Activated naive CD8-positive, alpha-beta T cell treated with anti-CD3 and anti-CD28 coated beads, Interleukin-2, amount 10 ng/mL, durations not matched to agents 7 days and 5 days (primary cell): Measurements from ENCODE around the gene MTA3. TPM values are rescaled to one million over a fixed set of nuclear protein-coding genes. Genes with fewer than 3 reads are reported as not detected.

ENCODE experiments used
- ATAC-seq: fragments of 150-1000 bp; cut with Tn5 transposase; one replicate; pipeline ENCODE4 v1.10.0; 2021; ENCODE audit warnings: low read depth, moderate library complexity
- POLR2A ChIA-PET: fragments of 350-600 bp; sonication (Branson Sonifier 250); formaldehyde crosslinking; loops from one replicate; lab custom pipeline; 2021; ENCODE audit warnings: antibody characterized with exemption; lab: Charles Lee
- DNase-seq: peaks from one replicate; pipeline ENCODE4 v3.0.0; 2021
- H3K27ac Mint-ChIP-seq: one replicate; pipeline ENCODE4 v1.8.0; 2022; ENCODE audit warnings: mild to moderate bottlenecking, mixed read lengths
- H3K27me3 Mint-ChIP-seq: one replicate; pipeline ENCODE4 v1.8.0; 2022; ENCODE audit warnings: mild to moderate bottlenecking, moderate library complexity, mixed read lengths
- H3K36me3 Mint-ChIP-seq: one replicate; pipeline ENCODE4 v1.8.0; 2021; ENCODE audit warnings: mild to moderate bottlenecking, mixed read lengths
- H3K4me1 Mint-ChIP-seq: one replicate; pipeline ENCODE4 v1.8.0; 2021; ENCODE audit warnings: mixed read lengths
- H3K4me3 Mint-ChIP-seq: one replicate; pipeline ENCODE4 v1.8.0; 2022; ENCODE audit warnings: mild to moderate bottlenecking, moderate library complexity, mixed read lengths
- H3K9me3 Mint-ChIP-seq: one replicate; pipeline ENCODE4 v1.8.0; 2021; ENCODE audit warnings: mixed read lengths
- total RNA-seq, 2 experiments: library from RNA; stranded (reverse); gene quantifications; one replicate each; pipeline ENCODE4 v1.2.3, GENCODE V29; 2021

MTA3 gene
- total RNA-seq, 2 experiments from 2014 or later = 35.6 to 36.2 TPM

- Mint-ChIP-seq H3K9me3 (no peaks in the 10 kb centered on the region), H3K4me1 (peaks cover 12% of the 10 kb centered on the region), H3K27ac (no peak overlapping the region), H3K27me3 (no peaks in the 10 kb centered on the region), H3K36me3 (peaks cover 2% of the 10 kb centered on the region), H3K4me3 (no peak overlapping the region)
- DNase-seq (no peak), ATAC-seq (no peak)
- POLR2A ChIA-PET = no interaction called here
Measured at GRCh38 chr2:42771546-42772153, 203.2 kb downstream of the MTA3 start.

DNA sequence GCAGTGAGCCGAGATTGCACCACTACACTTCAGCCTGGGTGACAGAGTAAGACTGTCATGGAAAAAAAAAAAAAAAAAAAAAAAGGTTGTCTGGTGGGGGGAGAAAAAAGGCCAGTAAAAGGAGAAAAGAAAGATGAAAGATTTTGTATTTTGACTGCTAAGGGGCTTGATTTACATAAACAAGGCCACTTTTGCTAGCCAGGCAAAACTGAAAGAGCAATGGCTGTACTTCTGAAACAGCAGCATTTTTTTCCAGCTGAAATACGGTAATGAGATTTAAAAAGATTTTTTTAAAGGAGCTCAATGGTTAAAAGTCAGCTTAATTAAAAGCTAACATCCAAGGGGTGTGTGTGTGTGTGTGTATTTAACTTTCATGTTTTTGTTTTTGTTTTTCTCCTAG lies 206.8 kb downstream of the MTA3 start:
- POLR2A ChIA-PET = interaction anchor here (0.6 to 0.7 kb wide), 2 partner anchors 40 to 385 kb away, joined by 3 to 4 read pairs; no protein-coding TSS in a partner anchor
- no peak overlapping the region for H3K27ac Mint-ChIP-seq
- H3K9me3 Mint-ChIP-seq = peaks cover 5% of the 10 kb centered on the region
- H3K4me3 Mint-ChIP-seq = no peak overlapping the region
- ATAC-seq (no peak), DNase-seq (no peak)
- no peaks in the 10 kb centered on the region for H3K27me3 Mint-ChIP-seq
- peaks cover 12% of the 10 kb centered on the region for H3K4me1 Mint-ChIP-seq
- peaks cover 7% of the 10 kb centered on the region for H3K36me3 Mint-ChIP-seq

GRCh38 chr2:42775810-42776209 lies 207.4 kb downstream of the MTA3 start:
- POLR2A ChIA-PET = interaction anchor here (0.6 to 0.7 kb wide), 2 partner anchors 39 to 384 kb away, joined by 3 to 4 read pairs; no protein-coding TSS in a partner anchor
- no peak for ATAC-seq
- Mint-ChIP-seq H3K9me3 (peaks cover 7% of the 10 kb centered on the region), H3K4me3 (peak overlapping the region; percentile 48), H3K27me3 (no peaks in the 10 kb centered on the region), H3K27ac (no peak overlapping the region), H3K4me1 (peaks cover 12% of the 10 kb centered on the region), H3K36me3 (peaks cover 7% of the 10 kb centered on the region)
- no peak for DNase-seq

DNA sequence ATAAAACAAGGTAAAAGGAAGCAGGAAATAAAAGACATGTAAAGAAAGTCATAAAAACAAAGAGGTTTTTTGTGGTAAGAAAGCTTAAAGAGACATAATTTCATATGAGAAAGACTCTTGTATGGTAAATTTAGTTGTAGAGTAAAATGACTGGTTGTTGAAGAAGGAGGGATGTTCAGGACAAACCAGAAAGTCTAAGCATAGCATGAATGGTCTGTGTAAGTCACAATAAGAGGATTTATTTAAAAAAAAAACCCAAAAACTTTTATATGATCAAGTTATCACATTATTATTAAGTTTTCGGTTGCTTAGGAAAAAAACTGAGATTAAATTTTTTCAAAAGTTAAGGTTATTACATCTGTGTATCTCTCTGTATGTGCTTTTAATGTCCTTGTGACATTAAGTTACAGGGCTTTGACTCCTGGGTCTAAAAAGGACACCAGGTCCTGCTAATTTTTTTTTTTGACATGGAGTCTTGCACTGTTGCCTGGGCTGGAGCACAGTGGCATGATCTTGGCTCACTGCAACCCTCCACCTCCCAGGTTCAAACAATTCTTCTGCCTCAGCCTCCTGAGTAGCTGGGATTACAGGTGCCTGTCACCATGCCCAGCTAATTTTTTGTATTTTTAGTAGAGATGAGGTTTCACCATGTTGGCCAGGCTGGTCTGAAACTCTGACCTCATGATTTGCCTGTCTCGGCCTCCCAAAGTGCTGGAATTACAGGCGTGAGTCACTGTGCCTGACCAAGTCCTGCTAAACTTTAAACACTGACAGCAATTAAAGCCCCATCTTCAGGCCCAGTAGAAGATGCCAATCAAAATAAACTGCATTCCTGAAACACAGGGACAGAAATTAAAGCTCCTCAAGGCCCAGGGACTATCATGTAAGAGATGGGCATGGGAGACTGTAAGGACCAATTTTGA lies 209.7 kb downstream of the MTA3 start:
- H3K4me3 Mint-ChIP-seq = no peak overlapping the region
- ATAC-seq = no peak
- POLR2A ChIA-PET = no interaction called here
- H3K36me3 Mint-ChIP-seq = peaks cover 9% of the 10 kb centered on the region
- no peak for DNase-seq
- H3K27ac Mint-ChIP-seq = no peak overlapping the region
- H3K9me3 Mint-ChIP-seq = peaks cover 14% of the 10 kb centered on the region
- H3K4me1 Mint-ChIP-seq = peaks cover 12% of the 10 kb centered on the region
- no peaks in the 10 kb centered on the region for H3K27me3 Mint-ChIP-seq

DNA sequence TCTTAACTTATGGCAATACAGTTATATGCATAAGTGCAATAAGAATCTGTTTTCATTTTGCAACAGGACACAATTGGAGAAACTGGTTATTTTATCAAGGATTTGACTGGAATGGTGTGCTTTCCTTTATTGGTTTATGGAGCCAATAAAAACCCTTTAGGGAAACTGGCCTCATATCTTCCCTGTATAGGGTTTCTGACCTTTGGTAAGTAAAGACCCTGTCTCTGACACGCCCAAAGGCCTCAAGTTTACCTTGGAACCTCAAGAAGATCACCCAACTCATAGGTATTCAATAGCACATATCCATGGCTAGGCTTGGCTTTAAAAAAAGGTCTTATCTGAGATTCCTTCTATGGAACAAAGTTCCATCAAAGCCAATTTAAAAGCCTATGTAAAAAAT lies 212.7 kb downstream of the MTA3 start:
- Mint-ChIP-seq H3K27ac (no peak overlapping the region), H3K36me3 (peaks cover 9% of the 10 kb centered on the region), H3K4me3 (no peak overlapping the region), H3K4me1 (peaks cover 2% of the 10 kb centered on the region), H3K27me3 (no peaks in the 10 kb centered on the region), H3K9me3 (peaks cover 14% of the 10 kb centered on the region)
- no peak for DNase-seq
- ATAC-seq = no peak
- POLR2A ChIA-PET = no interaction called here

GRCh38 chr2:42783511-42783910 lies 215.1 kb downstream of the MTA3 start:
- DNase-seq = no peak
- no peak for ATAC-seq
- Mint-ChIP-seq H3K4me1 (no peaks in the 10 kb centered on the region), H3K36me3 (peaks cover 2% of the 10 kb centered on the region), H3K27ac (no peak overlapping the region), H3K9me3 (peaks cover 9% of the 10 kb centered on the region), H3K4me3 (no peak overlapping the region), H3K27me3 (no peaks in the 10 kb centered on the region)
- POLR2A ChIA-PET = no interaction called here

GRCh38 chr2:42784204-42784880 lies 215.9 kb downstream of the MTA3 start:
- ATAC-seq = no peak
- Mint-ChIP-seq H3K4me3 (no peak overlapping the region), H3K27ac (no peak overlapping the region), H3K36me3 (peaks cover 2% of the 10 kb centered on the region), H3K9me3 (peaks cover 8% of the 10 kb centered on the region), H3K27me3 (no peaks in the 10 kb centered on the region), H3K4me1 (no peaks in the 10 kb centered on the region)
- POLR2A ChIA-PET = no interaction called here
- DNase-seq = no peak

DNA sequence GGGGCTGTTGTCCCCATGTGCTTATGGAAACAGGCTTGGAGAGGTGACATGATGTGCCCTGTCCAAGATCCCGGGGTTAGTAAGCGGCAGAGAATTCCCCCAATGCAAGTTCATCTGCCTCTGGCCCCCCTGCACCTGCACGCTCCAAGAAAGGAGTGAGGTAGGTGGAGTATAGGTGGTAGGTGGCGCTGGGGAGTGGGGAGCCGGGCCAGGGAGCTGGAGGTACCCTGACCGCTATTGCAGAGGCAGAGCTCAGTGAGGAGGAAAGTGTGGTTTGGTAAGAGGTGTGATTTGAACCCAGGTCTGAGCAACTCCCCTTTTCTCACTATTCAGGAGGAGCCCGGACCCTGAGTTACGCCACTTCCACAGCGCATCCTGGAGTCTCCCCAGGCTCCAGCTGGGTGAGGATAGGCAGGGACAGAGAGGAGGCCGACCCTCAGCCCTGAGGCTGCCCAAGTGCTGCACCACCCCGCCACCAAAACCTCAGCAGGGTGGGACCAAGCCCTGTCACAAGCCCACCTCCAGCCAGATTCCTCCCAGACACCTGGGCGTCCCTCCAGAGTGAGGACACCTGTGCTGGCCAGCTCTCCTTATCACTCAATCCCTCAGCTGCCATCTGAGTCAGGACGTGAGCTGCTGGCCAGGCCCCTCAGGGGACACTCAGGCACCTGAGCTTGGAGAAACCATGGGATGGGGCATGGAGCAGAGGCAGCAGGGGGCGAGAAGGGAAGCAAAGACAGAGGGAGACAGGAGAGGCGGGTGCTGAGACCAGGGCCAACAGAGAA lies 218.3 kb downstream of the MTA3 start:
- Mint-ChIP-seq H3K4me3 (no peak overlapping the region), H3K27me3 (peaks cover 11% of the 10 kb centered on the region), H3K9me3 (peaks cover 5% of the 10 kb centered on the region), H3K27ac (no peak overlapping the region), H3K36me3 (peaks cover 2% of the 10 kb centered on the region), H3K4me1 (no peaks in the 10 kb centered on the region)
- ATAC-seq (no peak), DNase-seq (no peak)
- POLR2A ChIA-PET = no interaction called here

DNA sequence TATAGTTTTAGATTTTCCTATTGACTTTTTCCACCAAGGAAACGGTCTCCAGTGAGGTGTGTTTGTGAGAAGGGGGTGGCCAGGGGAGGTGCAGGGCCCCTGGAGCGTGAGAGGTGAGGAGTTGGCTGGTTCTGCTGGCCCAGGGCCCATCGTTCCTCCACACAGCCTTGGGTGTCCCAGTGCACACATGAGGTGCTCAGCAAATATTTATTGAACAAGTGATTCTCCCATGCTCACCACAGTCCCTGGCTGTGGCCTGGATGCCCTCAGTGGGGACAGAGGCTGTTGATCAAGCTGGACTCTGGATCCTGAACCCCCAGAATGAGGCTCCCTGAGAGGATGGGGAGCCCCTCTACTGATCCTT lies 219.0 kb downstream of the MTA3 start:
- Mint-ChIP-seq H3K9me3 (peaks cover 2% of the 10 kb centered on the region), H3K4me3 (no peak overlapping the region), H3K4me1 (peaks cover 3% of the 10 kb centered on the region), H3K27me3 (peaks cover 16% of the 10 kb centered on the region), H3K36me3 (no peaks in the 10 kb centered on the region), H3K27ac (no peak overlapping the region)
- POLR2A ChIA-PET = no interaction called here
- ATAC-seq = no peak
- DNase-seq = no peak

DNA sequence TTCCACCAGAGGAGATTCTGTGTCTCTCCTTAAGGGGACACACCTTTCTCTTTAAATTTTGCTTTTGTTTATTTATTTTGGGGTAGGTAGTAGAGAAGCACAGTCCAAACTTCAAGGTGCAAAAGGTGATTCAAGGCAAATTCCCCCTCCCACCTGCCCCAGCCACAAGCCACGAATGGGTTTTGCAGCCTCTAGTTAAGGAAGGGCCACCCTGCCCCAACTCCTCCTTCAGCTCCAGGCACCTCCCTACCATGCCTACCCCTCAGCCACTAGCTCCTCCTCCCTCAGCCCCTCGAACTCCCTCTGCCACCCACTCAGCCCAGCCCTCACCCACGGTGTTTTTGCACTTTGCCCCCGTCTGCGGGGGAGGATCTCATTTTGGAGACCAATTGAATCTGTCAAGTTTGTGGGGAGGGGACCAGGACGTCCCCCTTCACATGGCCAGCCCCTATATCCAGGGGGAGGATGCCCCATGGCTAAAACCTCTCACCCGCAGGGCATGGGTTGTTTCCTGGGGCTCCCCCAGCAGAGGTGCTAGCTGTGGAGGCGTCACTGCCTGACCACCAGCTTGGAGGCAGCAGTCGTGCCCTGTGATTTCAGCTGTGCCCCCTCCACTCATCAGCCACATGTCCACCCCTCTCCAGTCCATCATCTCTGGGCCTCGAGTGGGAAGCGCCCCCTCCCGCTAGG lies 219.5 kb downstream of the MTA3 start:
- Mint-ChIP-seq H3K27me3 (peaks cover 16% of the 10 kb centered on the region), H3K4me1 (peaks cover 3% of the 10 kb centered on the region), H3K36me3 (no peaks in the 10 kb centered on the region), H3K27ac (no peak overlapping the region), H3K4me3 (no peak overlapping the region), H3K9me3 (no peaks in the 10 kb centered on the region)
- POLR2A ChIA-PET = no interaction called here
- ATAC-seq (no peak), DNase-seq (no peak)

DNA sequence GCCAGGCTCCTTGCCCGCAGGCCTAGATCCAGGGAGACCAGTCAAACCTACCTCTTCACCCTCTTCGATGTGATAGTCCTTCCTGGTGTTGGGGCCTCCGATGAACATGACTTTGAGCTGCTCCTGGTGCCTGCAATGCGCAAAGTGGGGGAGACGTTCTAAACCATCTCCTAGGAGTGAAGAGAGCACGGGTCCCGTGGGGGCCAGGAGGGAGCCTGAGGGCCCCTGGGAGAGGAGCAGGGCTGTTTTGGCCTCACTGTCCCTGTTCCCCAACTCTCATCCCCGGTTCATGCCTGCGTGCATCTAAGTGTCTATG lies 220.0 kb downstream of the MTA3 start:
- Mint-ChIP-seq H3K27ac (no peak overlapping the region), H3K27me3 (peaks cover 19% of the 10 kb centered on the region), H3K4me3 (no peak overlapping the region), H3K9me3 (no peaks in the 10 kb centered on the region), H3K36me3 (no peaks in the 10 kb centered on the region), H3K4me1 (peaks cover 6% of the 10 kb centered on the region)
- DNase-seq (no peak), ATAC-seq (no peak)
- POLR2A ChIA-PET = no interaction called here

- POLR2A ChIA-PET = no interaction called here
- ATAC-seq = no peak
- Mint-ChIP-seq H3K9me3 (no peaks in the 10 kb centered on the region), H3K4me1 (peaks cover 8% of the 10 kb centered on the region), H3K27me3 (peaks cover 23% of the 10 kb centered on the region), H3K27ac (no peak overlapping the region), H3K4me3 (no peak overlapping the region), H3K36me3 (no peaks in the 10 kb centered on the region)
- no peak for DNase-seq
Measured at GRCh38 chr2:42788882-42789281, 220.4 kb downstream of the MTA3 start.

DNA sequence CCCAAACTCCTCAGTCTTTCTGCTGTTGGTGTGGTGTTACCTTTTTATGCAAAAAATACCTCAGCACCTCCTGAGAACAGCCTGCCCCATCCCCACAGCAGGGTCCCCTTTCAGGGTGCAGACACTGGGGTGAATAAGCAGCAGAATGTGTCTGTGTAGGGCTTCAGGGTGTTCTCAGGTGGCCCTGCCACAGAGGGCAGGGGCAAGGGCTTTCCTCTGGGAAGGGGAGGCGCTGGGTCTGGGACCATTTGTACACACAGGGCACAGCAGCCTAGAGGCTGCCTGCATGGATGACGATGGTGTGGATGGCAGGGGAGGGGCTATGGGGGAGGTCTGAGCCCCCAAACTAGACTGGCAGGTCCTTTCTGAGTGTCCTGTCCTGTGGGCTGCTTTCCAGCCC lies 221.3 kb downstream of the MTA3 start:
- Mint-ChIP-seq H3K9me3 (no peaks in the 10 kb centered on the region), H3K36me3 (no peaks in the 10 kb centered on the region), H3K4me1 (peaks cover 9% of the 10 kb centered on the region), H3K27me3 (peaks cover 32% of the 10 kb centered on the region), H3K27ac (no peak overlapping the region), H3K4me3 (no peak overlapping the region)
- ATAC-seq (no peak), DNase-seq (no peak)
- POLR2A ChIA-PET = no interaction called here
